22Rv1 (cell line): ENCODE data around the gene TUBGCP3.

Experiments used
- CTCF ChIP-seq: fragments of 450-650 bp; IDR thresholded peaks from 2 replicates; pipeline ENCODE4 v1.5.1; 2017; ENCODE audit warnings: mild to moderate bottlenecking
- ZFX ChIP-seq: fragments of 450-650 bp; IDR thresholded peaks from 2 replicates; pipeline ENCODE4 v1.6.1; 2017; ENCODE audit warnings: antibody characterized with exemption, borderline replicate concordance

- TF ChIP-seq CTCF: no peak
- no peak for TF ChIP-seq ZFX
Measured at GRCh38 chr13:112574416-112574815, 13.5 kb downstream of the TUBGCP3 start.
